Amniotic epithelial cell (primary cell): Measurements from ENCODE around the gene RASGRF2.
A peak's percentile ranks its signal among the peaks of the same experiment; 100 is the strongest.

Experiments
- DNase-seq: peaks from one replicate; pipeline ENCODE4 v3.0.0-alpha.2; 2010; ENCODE audit warnings: low read depth

The RASGRF2 gene, protein sequence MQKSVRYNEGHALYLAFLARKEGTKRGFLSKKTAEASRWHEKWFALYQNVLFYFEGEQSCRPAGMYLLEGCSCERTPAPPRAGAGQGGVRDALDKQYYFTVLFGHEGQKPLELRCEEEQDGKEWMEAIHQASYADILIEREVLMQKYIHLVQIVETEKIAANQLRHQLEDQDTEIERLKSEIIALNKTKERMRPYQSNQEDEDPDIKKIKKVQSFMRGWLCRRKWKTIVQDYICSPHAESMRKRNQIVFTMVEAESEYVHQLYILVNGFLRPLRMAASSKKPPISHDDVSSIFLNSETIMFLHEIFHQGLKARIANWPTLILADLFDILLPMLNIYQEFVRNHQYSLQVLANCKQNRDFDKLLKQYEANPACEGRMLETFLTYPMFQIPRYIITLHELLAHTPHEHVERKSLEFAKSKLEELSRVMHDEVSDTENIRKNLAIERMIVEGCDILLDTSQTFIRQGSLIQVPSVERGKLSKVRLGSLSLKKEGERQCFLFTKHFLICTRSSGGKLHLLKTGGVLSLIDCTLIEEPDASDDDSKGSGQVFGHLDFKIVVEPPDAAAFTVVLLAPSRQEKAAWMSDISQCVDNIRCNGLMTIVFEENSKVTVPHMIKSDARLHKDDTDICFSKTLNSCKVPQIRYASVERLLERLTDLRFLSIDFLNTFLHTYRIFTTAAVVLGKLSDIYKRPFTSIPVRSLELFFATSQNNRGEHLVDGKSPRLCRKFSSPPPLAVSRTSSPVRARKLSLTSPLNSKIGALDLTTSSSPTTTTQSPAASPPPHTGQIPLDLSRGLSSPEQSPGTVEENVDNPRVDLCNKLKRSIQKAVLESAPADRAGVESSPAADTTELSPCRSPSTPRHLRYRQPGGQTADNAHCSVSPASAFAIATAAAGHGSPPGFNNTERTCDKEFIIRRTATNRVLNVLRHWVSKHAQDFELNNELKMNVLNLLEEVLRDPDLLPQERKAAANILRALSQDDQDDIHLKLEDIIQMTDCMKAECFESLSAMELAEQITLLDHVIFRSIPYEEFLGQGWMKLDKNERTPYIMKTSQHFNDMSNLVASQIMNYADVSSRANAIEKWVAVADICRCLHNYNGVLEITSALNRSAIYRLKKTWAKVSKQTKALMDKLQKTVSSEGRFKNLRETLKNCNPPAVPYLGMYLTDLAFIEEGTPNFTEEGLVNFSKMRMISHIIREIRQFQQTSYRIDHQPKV (N-terminal part only)

DNA sequence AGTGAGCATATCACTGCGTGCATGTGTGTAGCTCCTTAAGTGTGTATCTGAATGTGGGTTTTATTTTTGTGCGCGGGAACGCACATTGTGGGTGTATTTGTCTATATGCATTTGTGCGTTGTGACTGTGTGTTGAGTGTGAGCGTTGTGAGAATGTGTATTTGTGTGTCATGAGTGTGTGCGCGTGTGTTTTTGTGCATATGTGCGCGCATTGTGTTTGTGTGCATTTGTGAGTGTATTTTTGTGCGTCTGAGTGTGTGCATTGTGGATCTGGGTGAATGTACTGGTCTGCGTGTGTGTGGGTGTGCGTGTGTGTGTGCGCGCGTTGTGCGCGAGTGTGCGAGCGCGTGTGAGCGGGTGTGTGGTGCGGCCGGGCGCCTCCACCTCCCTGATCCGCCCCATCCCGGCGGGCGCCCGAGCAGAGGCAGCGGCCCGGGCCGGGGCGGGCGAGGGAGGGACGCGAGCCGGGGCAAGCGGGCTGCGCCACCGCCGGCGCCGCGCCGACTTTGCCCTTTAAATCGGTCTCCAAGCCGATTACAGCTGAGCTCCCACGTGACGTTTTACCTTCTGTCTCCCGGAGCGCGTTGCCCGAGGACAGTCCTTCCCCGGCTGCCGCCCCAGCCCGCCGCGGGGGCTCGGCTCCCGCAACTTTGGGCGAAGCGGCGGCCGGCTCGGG is at the start of gene RASGRF2:
Gene RASGRF2, plus strand, starts transcription at position 596 of the 675 bp plus-strand sequence. CDS start 376 bp downstream, outside the sequence.
- peak; percentile 30 for DNase-seq

DNA sequence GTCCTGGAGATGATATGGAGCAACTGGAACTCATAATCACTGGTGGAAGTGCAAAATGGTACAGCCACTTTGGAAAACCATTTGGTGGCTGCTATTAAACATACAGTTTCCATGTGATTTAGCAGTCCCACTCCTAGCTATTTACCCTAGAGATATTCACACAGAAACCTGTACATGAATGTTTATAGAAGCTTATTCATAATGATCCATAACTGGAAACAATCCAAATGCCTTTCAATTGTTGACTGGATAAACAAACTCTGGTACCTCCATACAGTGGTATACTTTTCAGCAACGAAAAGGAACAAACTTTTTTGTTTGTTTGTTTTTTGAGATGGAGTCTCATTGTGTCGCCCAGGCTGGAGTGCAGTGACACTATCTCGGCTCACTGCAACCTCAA is 47.7 kb upstream of the RASGRF2 start:
- no peak for DNase-seq

DNA sequence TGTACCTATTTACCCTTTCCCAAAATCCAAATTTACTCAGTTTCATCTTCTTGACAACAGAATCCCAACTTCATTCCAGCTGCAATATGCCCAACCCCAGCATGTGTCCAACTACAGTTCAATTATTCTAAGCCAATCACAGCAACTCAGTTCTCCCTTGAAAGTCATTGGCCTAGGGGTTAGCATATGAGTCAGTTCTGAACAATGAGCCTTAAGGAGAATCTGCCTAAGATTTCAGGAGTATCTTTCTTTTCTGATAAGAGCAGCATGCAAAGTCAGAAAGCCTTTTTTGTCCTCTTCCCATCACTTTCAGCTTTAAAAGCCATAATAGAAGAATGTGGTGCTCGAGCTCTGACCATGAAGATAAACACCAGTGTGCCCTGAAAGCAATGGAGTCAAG is 44.4 kb upstream of the RASGRF2 start:
- peak; percentile 41 for DNase-seq

DNA sequence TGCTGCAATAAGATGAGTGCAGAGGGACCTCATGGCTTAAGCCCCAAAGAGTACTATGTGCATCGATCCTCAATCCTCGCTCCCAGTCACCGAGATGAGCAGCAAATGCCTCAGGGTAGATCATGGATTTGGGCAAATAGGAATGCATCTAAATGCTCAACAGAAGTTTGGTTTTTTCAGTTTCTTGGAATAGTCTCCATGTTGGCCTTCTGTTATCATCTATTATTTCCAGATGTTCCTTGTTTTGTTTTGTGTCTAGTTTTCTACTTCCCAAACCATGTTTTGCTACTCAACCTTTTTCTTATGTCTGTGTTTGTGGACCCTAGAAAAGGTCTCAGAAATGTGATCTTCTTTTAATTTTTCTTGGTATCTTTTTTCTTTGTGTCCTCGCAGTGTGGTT is 43.5 kb upstream of the RASGRF2 start:
- DNase-seq, result no peak

DNA sequence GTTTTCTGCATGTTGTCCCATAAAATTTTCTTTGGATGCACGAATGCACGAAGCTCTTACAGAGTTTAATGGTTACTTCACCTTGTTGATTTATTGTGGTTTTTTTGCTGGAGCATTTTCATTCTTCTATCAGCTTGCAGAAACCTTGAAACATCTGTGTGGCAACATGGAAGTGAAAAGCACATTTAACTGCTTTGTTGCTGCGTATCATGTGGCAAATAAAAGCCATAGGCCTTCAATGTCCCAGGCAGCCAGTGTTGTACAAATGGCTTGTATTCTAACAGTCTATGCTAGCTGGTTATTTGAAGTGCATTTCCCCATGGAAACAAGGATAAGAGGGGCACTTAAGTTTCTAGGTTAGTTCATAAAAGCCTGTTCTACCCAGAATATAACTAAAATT is 42.5 kb upstream of the RASGRF2 start:
- peak; percentile 15 for DNase-seq

DNA sequence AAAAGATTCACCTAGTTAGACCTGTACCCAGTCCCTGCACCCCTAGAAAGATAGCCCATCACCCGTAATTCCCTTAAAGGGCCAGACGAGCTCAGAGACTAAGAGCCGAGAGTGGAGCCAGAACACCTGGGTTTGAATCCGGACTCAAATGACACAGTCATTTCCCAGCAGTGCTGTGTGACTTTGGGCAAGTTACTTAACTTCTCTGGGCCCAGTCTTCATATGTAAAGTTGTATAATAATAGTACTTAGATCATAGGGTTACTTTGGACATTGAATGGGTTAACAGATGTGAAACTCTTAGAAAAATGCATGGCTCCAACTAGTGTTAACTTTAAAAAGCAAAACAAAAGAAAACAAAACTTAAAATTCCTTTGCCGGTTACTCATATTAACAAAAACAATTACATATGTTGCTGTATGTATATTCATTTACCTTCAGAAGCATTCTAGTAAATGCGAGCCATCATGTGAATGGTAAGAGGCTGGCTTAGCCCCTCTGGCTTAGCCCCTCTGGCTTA is 40.4 kb upstream of the RASGRF2 start:
- DNase-seq, result no peak

DNA sequence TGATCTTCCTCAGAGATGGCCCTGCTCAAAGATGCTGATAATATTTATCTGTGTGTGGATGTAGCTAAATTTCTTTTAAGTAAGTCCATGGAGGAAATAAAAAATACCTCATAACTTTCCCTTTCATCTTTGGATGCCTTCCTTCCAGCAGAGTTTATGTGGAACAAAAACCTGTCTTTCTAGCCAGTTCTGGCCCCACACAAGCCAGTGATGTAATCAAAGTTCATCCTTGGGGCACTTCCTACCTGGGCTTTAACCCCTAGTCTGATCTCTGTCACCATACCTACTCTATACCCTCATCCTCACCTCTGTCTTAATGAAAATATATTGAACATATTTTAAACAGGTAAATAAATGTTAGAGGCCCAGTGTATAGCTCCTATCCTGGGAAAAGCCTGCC is 39.8 kb upstream of the RASGRF2 start:
- no peak for DNase-seq

DNA sequence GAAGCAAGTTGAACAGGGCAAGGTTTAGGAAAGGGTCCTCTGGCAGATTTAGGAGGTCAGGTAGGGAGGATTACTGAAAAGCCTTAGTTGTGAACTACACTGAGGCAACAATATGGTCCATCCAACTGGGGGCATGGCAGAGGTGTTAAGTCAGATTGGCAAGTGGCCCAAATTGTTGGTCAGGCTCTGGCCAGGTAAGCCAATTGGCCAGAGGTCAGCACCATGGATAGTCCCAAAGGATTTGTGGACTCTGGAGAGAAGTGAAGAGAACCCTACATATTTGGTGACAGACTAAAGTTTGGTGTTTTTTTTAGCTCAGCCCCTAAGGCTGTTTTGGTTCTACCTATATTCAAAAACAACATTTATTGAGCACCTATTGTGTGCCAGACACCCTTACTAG is 39.1 kb upstream of the RASGRF2 start:
- peak; percentile 21 for DNase-seq

DNA sequence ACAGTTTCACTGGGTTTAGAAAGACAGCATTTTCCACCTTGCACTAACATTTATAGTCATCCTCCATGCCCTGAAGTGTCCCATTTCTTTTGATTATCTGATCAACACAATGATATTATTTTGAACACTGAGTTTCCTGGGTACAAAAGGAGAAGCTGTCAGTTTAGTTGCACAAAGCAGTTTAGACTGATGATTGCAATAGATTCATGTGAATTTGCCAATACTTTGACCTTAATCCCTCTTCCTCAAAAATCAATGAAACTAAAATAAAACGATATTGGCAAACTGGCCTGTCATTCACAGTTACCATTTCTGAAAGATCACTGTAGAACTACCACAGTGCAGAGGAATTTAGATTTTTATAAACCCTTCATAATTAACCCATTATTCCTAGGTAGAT is 34.2 kb upstream of the RASGRF2 start:
- DNase-seq, result no peak

DNA sequence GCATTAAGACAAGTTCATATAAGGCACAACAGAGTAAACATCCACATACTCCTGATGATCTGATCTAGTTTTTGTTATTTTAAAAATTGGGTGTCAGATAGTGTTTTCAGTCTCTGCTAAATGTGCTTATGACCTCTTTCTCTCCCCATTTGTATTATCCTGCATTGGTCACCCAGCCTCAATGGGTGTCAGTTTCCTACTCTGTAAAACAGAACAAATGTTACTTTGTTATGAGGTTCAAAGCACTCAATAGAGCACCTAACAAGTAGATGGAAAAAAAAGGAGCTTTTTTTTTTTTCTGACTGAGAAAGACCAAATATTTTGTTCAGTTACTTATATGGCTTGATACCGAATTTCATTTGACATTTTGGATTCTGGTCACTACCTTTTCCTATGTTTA is 33.6 kb upstream of the RASGRF2 start:
- no peak for DNase-seq

DNA sequence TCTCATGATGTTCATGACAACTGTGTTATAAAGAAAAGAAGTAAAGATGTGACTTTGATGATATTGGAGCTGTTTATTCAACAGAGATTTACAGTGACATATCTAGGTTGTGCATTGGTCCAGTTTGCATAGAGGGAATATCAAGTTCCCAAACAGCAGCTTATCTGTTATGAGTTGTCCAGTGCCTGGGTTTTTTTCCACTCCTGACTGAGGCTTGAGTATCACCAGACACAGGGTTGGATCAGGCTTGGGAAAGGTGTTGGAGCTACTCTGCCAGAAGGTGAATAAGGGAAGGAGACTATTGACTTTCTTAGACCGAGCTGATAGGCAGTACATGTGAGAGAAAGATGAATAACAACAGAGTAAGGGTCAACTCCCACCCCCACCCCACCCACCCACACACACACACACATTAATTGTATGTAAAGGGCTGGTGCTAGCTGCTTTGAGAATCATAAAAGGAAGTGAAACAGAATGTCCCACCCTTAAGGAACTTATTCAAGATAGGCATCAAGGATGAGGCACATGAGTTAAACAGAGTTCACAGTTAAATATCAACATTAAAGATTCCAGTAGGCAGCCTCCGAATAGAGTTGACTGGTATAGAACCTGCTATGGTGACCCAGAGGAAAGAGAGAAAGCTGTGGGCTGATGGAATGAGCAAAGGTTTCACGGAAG is 33.0 kb upstream of the RASGRF2 start:
- DNase-seq, result peak; percentile 23

DNA sequence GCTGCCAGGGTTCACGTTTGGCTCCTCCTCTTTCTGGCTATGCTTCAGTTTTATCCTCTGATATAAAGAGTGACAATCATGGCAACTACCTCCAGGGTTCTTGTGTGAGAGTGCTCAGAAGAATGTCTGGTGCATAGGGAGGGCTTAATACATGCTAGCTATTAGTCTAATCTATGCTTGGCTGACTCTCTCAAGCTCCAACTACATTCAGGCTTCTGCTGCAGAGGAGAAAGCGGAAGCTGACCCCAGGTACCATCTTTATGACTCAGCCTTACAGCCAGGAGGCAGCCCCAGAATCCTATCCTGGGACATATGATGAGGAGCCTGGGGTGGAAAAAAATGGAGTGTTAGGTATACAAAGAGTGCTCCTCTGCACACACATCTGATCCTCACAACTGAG is 32.1 kb upstream of the RASGRF2 start:
- no peak for DNase-seq

DNA sequence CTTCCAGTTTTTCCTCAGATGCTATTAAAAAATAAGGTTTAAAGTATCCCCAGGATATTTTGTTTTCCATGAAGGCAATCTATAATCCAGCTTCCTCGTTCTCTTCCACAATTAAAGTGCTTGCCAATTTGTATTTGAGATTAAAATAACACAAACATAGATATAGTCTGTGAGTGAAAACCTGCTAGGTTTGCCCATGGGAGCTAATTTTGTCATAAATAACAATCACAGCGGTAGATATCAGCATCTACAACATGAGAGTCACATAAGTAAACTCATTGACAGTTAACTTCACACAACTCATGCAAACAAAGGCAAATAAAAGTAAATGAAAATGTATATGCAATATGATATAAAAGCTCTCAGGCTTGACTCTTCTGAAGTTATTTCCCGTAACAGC is 29.2 kb upstream of the RASGRF2 start:
- DNase-seq, result no peak

DNA sequence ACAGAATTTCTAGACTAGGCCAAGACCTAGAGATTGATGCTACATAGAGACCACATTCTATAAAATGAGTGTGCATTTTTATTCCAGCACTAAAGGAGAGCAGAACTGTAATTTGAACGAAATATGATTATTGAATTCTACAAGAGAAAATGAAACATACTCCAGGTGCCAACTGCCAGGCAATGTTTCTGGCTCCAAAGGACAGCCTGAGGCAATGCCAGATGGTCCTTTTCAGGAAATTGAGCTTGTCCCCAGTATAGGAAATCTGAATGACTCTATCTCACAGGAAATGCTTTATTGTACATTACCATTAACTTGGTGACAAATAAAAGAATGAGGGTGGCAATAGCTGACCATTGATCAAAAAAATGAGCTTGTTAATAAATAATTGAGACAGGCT is 28.8 kb upstream of the RASGRF2 start:
- no peak for DNase-seq

DNA sequence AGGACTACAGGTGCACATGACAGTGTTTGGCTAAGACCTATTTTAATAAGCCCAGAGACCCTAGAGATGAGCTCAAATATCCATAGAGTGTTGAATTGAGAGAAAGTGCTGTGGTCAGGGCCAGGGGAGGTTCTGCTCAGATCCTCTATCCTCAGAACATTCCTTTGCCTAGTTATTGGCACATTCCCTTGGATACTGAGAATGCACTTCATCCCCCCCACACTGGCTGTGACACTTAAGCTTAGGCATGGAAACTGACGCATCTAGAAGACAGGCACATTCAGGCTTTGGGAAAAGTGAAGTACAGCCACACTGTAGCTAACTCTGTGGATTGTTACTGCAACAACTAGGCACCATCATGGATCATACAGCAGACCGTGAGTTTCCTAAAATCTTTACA is 27.1 kb upstream of the RASGRF2 start:
- DNase-seq, result peak; percentile 15

DNA sequence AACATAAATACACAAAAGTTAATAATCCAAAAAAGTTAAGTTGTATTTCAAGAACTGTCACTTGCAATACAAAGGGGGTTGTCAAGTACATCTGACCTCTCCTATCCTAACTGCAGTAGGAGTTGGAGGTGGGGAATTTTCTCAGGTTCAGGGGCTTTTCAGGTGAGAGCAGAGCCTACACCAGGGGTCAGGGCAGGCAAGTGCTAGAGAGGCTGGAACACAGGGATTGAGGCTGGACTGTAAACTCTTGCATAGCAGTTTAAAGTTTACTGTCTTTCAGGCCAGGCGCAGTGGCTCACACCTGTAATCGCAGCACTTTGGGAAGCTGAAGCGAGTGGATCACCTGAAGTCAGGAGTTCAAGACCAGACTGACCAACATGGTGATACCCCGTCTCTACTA is 25.4 kb upstream of the RASGRF2 start:
- no peak for DNase-seq

DNA sequence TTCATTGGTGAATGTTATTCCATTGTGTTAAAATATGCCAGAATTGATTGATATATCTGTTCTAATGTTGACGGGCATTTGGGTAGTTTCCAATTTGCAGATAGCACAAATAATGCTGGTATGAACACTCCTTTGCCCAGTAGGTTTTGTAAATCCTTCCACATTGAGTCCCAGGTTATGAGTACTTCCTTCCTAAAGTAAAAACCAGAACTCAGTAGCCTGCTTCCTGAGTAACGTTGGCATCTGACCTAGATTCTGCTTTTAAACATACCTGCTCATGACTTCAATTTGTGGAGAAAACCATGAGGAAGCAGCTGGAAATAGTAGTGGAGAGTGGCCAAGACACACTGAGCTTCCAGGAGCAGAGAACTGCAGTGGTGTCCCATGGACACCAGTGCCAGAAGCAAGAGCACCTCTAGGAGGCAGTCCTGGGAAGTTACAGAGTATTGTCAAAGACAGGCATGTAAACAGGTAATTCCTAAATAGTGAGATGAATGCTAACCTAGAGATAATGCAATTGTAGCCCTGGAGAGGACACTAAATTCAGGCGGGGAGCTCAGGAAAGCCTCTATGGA is 24.3 kb upstream of the RASGRF2 start:
- DNase-seq, result no peak

DNA sequence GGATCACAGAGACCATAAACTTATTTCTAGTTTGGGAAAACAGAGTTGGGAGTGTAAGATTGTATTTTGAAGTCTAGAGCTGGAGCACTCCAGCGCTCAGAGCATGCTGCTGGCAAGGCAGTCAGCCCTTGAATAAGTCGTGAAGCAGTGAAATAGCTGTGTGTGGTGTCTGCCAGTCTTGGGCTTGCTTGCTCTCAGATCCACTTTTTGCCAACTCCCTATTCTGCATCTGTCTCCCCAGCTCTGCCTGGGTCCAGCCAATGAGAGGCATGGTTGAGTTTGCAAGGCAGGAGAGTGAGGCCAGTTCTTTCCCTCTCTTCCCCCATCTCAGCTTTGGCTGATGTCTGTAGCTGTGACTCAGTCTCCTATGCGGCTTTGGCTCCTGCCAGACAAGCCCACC is 23.3 kb upstream of the RASGRF2 start:
- no peak for DNase-seq

DNA sequence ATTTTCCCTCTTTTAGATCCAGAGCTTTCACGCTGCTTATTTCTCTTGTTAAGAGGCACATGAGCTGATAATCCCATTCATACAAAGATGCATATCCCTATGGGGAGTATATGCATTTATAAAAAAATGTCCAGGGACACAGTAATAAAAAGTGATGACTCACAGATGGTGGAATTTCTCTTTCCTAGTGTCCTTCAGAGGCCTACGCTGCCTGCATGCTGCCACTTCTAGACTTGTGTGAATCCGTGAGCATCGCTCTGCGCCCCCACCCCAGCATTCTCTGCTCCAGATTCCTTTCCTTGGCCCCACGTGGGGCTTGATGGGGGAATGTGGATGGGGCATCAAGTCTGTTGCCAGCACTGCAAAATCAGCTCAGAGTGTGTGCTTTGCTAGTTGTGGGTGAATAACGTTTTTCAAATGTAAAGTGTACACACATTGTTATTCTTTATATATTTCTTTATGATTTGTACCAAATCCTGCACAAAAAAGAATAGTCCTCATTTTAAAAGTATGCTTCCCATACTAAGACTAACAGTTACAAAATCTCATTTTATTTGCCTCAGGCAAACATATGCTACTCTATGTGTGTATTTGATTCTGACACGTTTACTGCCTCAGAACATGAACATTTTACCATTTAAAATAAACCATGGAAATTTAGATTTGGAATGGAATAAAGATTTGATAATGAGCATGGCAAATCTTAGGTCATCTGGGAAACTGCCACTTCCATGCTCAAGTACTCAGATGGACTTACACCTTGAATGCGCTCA is 22.4 kb upstream of the RASGRF2 start:
- peak; percentile 19 for DNase-seq

DNA sequence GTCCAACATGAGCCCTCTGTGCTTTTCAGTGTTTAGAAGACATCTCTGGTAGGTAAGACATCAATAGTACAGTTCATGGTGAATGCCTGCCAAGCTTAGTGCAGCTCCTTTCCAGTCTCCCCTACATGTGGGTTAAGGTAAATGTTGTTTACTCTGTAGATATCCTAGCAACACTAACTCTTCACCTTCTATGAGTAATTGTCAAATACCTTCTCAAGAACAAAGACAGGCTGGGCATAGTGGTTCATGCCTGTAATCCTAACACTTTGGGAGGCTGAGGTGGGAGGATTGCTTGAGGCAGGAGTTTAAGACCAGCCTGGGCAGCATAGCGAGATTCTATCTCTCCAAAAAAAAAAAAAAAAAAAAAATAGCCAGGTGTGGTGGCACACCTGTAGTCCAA is 18.7 kb upstream of the RASGRF2 start:
- no peak for DNase-seq
